HG03439 (cell line): ENCODE results near the gene KLKB1.

Source experiments
- ATAC-seq: cut with Tn5 transposase; IDR thresholded peaks from one replicate; pipeline ENCODE4 v1.9.1; 2021; ENCODE audit warnings: mild to moderate bottlenecking, moderate library complexity; ENCODE audit not compliant: unreplicated experiment

Gene KLKB1

DNA sequence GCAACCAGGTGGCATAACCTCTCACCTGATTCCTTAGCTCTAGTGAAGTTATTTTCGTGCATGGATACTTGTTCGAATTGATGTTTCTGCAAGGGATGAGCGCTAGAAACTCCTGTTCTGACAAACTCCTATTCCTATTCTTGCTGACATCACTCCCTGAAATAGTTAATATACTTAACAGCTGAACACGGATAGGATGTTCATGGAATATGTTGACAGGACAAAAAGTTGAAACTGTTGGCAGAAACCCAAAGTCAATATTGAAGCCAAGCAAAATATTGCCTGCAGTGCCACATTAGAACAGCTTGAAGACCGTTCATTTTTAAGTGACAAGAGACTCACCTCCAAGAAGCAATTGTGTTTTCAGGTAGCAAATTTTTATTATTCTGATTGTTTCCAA is at the start of gene KLKB1:
Gene KLKB1 (plus strand): TSS at position 287 of the 400 bp plus-strand sequence. CDS start 689 bp downstream, outside the sequence.
- ATAC-seq: no peak

DNA sequence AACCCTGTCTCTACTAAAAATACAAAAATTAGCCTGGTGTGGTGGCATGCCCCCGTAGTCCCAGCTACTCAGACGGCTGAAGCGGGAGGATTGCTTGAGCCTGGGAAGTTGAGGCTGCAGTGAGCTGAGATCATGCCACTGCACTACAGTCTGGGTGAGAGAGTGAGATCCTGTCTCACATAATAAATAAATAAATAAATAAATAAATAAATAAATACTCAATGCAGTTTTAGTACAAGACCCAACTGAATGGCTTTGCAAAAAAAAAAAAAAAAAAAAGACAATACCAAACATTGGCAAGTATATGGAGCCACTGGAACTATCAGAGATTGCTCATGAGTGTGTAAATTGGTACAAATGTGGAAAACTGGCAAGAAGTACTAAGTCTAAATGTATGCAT is 39.2 kb upstream of the KLKB1 start:
- ATAC-seq: no peak

DNA sequence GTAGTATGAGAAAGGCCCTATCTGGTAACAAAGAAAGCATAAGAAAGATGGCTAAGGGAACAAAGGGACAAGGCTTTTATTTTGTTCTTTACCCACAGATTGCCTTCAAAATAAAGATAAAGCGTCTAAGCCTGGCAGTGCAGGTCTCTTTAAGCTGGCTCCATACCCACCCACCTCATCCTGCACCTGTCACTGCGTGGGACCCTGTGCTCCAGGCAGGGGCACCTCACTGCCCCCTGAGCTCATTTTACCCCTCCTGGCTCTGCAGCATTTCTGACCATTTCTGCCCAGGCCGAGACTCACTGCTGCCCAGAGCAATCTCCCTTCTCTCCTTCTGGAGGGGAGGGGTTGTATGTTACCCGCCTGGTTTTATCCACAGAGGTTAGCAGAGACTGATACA is 37.7 kb upstream of the KLKB1 start:
- no peak for ATAC-seq

DNA sequence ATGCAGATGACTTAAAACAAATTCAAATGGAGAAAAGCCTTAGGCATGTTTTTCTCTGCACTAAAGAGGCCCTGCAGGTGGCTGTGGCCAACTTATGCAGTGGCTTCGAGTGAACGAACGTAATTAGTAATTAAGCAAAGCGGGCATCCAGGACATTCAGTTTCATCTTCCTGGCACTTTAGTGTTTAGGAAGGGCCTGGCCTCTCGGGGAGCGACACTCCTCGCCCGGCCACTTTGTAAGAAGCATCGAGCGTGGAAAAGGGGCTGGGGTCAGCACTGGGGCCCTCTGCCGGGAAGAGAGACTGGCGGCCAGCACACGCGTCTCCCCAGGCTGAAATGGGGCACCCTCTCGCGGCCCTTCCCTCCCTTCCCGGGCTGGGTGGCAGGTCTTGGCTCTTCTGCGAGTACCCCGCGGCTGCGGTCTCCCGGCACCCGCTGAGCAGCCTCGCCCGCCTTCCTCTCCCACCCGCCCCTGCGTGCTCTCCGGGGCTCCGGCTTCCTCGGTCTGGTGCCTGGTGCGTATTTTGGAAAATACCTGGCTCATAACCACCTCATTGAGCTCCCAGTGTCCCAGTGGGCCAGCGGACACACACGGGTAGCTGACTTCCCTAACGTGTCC is 36.6 kb upstream of the KLKB1 start:
- ATAC-seq: peak; percentile 36

DNA sequence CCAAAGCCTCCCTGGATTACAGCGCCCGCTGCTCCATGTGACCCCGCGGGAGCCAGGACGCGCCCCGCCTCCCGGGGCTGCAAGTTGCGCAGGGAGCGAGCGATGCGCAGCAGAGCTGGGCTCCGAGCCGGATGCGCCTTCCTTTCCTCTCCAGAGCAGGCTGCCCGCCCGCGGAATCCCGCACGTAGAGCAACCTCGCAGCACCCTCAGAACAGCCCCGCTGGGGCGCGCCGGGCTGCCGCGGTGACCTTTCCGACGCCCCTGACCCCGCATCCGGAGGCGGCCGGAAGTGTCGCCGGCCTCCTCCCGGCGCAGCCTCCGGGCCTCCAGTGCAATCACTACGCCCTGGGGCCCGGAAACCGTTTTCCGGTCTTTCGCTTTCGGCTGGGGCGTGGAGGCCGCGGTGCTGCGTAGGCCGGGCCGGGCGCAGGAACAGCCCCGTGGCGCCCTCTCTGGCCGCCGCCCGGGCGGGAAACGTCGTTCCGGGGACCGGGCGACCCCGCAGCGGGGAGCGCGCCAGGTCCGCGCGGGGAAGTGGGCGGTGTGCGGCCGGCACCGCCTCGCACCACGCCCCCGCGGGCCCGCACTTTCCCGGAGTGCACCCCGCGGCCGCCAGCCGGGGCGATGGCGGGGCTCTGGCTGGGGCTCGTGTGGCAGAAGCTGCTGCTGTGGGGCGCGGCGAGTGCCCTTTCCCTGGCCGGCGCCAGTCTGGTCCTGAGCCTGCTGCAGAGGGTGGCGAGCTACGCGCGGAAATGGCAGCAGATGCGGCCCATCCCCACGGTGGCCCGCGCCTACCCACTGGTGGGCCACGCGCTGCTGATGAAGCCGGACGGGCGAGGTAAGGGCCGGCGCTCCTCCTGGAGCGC is 35.9 kb upstream of the KLKB1 start, which contains the start of gene CYP4V2:
Gene CYP4V2 (plus strand): TSS at position 368 of the 866 bp plus-strand sequence. CDS start 257 bp downstream, at position 625.
- peak; percentile 88 for ATAC-seq

DNA sequence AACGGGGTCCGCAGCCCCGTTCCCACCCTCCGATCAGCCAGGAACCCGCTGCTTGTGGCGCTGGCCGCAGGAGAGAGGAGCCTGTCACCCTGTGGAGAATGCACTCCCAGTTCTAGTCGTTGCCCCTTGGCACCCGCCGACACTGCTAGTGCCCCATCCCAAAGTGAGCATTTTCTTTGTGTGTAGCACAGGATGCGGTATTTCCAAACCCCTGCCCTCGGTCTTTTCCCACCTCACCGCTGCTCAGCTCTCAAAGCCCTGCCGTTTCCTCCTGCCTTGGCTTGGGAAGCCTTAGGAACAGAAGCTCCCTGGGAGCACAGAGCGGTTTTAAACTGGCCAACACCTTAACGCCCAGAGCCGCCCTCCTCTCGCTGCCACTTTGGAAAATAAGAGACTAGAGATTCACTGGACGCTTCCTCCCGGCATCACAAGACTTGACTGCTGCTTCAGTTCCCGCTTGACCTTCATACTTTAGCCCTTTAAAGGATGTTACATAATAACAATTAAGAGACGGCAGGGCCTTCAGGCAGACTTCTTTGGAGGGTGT is 35.2 kb upstream of the KLKB1 start:
- no peak for ATAC-seq

DNA sequence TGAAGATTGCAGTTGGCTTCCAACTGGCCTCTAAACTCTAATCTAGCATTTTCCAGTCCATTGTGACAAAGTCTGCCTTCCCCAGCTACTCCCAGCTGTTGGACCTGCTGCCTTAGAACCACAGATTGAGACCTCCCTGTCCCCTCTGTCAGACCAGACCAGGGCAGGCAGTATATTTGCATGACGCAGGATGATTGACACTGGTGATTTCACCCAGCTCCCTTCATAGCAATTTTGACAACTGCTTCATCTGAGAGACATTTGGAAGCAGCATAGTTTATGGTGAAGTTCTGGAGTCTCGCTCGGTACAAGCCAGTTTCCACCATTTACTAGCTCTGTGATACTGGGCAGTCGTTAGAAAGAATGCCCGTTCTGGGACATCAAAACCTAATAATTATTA is 33.5 kb upstream of the KLKB1 start:
- no peak for ATAC-seq

DNA sequence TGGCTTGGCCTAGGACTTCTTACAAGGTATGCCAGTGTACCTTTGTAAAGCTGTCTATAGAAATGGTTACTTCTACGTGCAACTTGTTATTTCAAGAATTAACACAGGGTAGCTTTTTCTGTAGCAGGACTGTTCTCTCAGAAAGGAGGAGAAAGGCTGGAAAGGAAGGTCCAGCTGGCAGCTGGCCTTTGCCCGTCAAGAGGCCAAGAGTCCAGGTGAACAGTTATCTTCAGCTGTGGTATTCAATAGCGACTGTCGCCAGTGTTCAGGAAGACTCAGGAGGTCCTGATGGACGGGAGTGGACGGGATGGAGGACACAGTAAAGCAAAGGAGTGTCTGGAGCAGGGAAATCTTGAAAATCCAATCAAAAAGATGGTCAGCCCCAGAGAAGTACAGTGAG is 31.2 kb upstream of the KLKB1 start:
- no peak for ATAC-seq

DNA sequence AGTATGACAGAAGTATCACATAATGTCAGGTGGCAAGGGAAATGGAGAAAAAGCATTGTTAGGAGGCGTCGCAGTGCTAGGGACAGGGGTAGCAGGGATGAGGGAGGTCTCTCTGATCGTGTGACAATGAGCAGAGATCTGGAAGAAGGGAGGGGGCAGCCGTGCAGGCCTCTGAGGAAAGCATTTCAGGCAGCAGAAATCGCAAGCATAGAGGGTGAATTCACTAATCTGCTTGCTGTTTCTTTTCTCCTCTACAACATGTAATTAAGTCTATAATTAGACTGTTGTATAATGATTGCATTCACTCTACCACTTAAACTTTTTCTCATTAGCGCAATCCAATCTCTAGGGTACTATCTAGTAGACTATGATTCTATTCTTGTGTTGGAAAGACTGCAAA is 26.8 kb upstream of the KLKB1 start:
- no peak for ATAC-seq

DNA sequence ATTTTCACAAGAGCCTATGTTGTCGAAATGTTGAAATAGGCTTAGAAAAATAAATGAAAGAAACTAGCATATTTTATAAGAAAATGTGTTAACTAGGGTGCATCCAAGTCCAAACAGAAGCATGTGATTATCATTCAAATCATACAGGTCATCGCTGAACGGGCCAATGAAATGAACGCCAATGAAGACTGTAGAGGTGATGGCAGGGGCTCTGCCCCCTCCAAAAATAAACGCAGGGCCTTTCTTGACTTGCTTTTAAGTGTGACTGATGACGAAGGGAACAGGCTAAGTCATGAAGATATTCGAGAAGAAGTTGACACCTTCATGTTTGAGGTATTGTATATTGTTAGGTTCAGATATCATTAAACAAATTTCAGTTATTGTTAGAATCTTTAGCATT is 26.3 kb upstream of the KLKB1 start:
- no peak for ATAC-seq

DNA sequence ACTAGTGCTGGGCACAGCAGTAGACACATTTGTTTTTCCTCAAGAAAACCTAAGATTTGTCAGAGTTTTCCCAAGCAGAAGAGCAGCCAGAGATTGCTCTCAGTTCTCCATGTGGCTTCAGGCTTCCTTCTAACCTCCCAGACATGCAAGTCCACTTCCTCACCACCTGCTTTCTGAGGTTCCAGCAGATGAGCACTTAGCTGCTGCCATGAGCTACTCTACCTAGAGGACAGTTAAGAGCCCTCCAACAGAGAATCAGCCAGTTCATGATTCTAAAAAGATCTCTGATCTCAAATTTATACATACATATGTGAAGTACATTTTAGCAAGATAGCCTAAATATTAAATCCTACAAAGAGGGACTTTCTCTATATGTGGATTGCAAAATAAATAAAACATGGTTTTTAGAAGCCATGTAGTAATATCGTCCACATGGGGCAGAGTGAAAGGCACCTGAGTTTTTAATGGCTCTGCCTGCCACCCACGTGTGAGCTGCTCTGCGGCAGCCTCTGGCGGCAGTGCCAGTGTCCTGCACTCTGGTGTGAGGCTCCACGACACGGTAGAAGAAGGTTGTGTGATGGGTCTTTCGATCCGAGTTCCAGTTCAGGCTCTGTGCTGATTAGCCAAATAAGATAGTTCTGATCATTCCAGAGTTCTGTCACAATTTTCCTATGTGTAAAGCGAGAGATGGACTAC is 25.6 kb upstream of the KLKB1 start:
- peak; percentile 95 for ATAC-seq

DNA sequence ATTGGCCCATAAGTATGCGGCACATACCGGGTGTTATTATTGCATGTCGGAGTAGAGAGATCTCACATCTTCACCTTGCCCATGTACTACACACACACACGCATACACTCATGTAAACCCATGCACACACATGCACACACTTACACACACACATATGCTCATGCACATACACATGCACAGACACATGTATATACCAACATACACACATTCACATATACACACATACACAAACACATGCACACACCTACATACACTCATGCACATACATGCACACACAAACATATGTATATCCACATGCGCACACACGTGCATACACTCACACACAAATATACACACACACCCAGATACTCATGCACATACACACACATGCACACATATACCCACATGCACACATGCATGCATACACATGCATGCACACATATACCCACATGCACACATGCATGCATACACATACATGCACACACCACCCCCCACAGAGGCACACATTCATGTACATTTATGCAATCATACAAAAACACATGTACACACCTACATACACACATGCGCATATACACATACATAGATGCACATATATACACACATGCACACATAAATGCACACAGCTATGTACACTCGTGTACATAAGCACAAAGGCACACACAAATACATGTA is 24.7 kb upstream of the KLKB1 start:
- ATAC-seq: no peak

DNA sequence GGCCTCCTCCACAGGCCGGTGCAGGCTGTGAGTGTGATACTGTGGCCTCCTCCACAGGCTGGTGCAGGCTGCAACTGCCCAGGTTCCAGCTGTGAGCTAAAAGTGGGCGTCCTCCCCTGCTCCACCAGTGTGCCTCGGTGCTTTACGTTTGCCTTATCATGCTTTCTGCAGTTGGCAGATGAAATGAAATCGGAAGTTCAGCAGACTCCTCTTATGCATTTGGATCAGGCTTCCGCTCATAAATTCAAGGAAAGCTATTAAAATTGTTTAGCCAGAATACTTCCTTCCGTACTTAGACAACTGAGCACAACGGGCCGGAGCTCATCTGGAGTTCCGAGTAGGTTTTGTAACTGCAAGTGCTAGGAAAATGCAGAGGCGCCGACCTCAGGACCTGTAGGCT is 23.9 kb upstream of the KLKB1 start:
- ATAC-seq: no peak

DNA sequence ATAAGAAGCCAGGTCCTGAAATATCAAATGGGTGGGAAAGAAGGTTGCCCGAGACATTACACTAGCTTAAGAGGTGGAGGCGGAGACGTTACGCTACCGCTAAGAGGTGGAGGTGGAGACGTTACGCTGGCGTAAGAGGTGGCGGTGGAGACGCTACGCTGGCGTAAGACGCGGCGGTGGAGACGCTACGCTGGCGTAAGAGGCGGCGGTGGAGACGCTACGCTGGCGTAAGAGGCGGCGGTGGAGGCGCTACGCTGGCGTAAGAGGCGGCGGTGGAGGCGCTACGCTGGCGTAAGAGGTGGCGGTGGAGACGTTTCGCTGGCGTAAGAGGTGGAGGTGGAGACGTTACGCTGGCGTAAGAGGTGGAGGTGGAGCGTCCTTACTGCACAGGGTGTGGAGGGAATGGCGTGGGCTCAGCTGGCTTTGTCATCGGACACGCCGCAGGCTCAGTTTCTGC is 23.2 kb upstream of the KLKB1 start:
- ATAC-seq: no peak

DNA sequence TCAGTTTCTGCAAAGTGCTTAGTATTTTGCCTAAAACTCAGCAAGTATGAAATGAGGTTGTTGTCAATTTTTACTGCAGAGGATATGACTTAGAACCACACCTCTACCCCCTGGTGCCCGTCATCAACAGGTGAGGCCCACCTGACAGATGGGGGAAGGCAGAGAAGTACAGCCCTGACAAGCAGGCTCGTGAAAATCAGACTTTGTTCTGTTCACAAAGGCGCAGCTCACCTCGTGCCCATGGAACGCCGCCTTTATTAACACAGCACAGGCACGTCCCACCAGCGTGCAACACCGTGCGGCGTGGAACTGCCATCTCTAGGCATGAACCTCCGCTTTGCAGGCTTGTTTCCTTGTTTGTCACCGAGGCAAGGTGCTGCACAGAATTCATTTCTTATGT is 22.6 kb upstream of the KLKB1 start:
- ATAC-seq: no peak

DNA sequence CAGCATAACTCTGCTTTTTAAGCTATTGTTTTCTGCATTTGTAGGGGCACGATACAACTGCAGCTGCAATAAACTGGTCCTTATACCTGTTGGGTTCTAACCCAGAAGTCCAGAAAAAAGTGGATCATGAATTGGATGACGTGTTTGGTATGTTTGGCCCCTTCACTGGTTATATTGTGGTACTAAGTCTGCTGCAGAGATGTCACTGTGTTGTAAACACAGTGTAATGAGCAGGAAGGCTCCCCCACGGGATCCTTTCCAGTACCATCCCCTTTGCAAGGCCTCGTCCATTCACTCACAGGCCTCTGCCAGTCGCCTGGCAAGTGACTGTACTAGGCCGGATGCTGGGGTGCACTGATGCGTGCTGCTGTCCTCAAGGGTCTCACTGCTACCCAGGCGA is 22.2 kb upstream of the KLKB1 start:
- no peak for ATAC-seq

DNA sequence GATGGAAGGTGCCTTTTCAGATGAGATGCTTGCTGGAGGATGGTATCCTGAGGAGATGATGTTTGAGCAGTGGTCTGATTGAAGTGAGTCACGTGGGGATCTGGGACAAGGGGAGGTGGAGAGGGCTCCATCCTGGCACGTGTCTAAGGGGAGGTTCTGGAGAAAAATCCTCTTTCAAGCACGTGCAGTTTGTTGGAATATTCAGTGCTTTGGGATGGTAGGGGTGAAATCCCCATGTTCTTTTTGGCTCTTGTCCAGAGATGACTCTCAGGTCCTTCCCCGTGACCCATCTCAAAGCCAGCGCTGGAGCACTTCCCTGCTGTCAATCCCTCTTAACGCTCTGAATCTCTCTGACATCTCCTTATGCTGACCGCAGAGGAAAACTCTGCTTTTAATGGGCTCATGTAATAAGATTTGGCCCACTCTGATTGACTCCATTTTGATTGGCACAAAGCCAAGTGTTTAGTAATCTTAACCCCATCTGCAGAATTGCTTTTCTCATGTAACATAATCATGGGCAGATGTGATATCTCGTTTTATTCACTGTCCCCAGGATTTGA is 10.8 kb upstream of the KLKB1 start:
- ATAC-seq: no peak

DNA sequence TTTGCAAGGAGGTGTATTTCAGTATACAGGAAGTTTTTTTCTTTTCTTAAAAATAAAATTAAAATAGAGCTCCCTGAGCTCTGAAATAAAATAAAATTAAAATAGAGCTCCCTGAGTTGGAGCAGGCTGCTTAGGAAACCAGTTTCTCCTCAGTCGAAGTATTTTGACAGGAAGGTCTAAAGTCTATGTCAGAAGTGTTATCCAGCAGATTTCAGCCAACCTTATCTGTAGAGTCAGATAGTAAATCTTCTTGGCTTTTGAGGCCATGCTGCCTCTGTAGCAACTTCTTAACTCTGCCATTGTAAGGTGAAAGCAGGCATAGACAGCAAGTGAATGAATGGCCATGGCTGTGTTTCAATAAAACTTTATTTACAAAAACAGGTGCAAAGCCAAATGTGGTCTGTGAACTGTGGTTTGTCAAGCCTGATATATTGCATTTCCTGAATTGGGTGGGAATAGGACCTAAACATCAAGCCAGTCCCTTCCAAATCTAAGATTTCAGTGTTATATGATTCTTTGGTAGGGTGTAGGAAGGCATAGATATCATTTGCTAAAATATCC is 9.5 kb upstream of the KLKB1 start:
- no peak for ATAC-seq

DNA sequence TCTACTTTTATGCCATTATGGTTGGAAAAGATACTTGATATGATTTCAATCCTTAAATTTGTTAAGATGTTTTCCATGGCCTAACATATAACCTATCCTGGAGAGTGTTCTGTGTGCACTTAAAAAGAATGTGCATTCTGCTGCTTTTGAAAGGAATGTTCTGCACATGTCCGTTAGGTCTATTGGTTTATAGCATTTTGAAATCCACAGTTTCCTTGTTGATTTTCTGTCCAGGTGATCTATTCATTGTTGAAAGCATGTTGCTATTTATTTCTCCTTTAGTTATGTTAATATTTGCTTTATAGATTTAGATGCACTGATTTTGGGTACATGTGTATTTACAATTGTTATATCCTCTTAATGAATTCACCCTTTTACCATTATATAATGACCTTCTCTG is 5.7 kb upstream of the KLKB1 start:
- ATAC-seq: no peak

DNA sequence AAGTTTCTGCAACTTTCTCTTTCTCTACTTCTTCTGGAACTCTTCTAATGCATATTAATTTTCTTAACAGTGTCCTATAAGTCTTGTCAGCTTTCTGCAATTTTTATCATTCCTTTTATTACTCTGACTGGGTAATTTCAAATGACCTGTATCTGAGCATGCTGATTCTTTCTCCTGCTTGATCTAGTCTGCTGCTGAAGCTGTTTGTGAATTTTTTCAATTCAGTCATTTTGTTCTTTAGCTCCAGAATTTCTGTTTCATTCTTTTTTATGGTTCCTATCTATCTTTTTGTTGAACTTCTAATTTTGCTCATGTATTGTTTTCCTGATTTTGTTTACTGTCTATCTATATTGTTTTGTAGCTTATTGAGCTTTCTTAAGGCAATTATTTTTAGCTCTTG is 1.5 kb upstream of the KLKB1 start:
- no peak for ATAC-seq
